Neural cell (in vitro differentiated cells): ENCODE results near the gene SH3TC1. TPM values are rescaled to one million over a fixed set of nuclear protein-coding genes. Genes with fewer than 3 reads are reported as not detected.

ENCODE experiments used
- H2AFZ ChIP-seq: fragments of 200-600, 300-800 bp; sonication (generic), shearing (Covaris generic); 2 replicates; pipeline ENCODE4 v1.6.0; 2014; ENCODE audit warnings: low read depth, mild to moderate bottlenecking, antibody characterized with exemption, low read length, moderate library complexity
- H3F3A ChIP-seq: fragments of 200-600 bp; shearing (Covaris generic); 2 replicates; pipeline ENCODE4 v1.6.1; 2016; ENCODE audit warnings: mild to moderate bottlenecking, moderate library complexity, mixed read lengths, antibody characterized with exemption, low read length; ENCODE audit not compliant: insufficient read depth, poor library complexity, severe bottlenecking
- H3K27ac ChIP-seq: fragments of 200-600, 300-800 bp; sonication (generic), shearing (Covaris generic); 2 replicates; pipeline ENCODE4 v1.5.1; 2014; ENCODE audit warnings: mild to moderate bottlenecking, low read length, moderate library complexity
- H3K27me3 ChIP-seq: fragments of 300-800, 200-600 bp; sonication (generic), shearing (Covaris generic); 2 replicates; pipeline ENCODE4 v1.6.0; 2014; ENCODE audit warnings: mild to moderate bottlenecking, low read depth, low read length, moderate library complexity; ENCODE audit not compliant: insufficient read depth
- H3K36me3 ChIP-seq: fragments of 300-800, 200-600 bp; sonication (generic), shearing (Covaris generic); 2 replicates; pipeline ENCODE4 v1.5.1; 2014; ENCODE audit warnings: mild to moderate bottlenecking, antibody characterized with exemption, low read length, moderate library complexity; ENCODE audit not compliant: insufficient read depth
- H3K4me2 ChIP-seq: fragments of 300-800, 200-600 bp; sonication (generic), shearing (Covaris generic); 2 replicates; pipeline ENCODE4 v1.6.0; 2014; ENCODE audit warnings: mild to moderate bottlenecking, low read length
- H3K4me3 ChIP-seq: fragments of 300-800, 200-600 bp; sonication (generic), shearing (Covaris generic); 2 replicates; pipeline ENCODE4 v1.5.1; 2014; ENCODE audit warnings: mild to moderate bottlenecking, low read length, moderate library complexity
- H3K79me2 ChIP-seq: fragments of 200-600 bp; shearing (Covaris generic); replicated peaks from 2 replicates; pipeline ENCODE4 v1.6.0; 2014; ENCODE audit warnings: mild to moderate bottlenecking, low read length, moderate library complexity; ENCODE audit not compliant: insufficient read depth
- H3K9ac ChIP-seq: fragments of 300-800, 200-600 bp; sonication (generic), shearing (Covaris generic); 2 replicates; pipeline ENCODE4 v1.6.1; 2016; ENCODE audit warnings: mild to moderate bottlenecking, low read length, mixed read lengths
- H3K9me2 ChIP-seq: fragments of 200-600 bp; shearing (Covaris generic); 2 replicates; pipeline ENCODE4 v1.6.1; 2016; ENCODE audit warnings: mild to moderate bottlenecking, low read length, mixed read lengths; ENCODE audit not compliant: insufficient read depth
- H3K9me3 ChIP-seq: fragments of 200-600, 300-800 bp; sonication (generic), shearing (Covaris generic); 2 replicates; pipeline ENCODE4 v1.6.1; 2016; ENCODE audit warnings: mild to moderate bottlenecking, mixed run types, low read length, moderate library complexity, mixed read lengths
- H4K20me1 ChIP-seq: fragments of 200-600 bp; shearing (Covaris generic); 2 replicates; pipeline ENCODE4 v1.6.1; 2016; ENCODE audit warnings: mild to moderate bottlenecking, mixed run types; ENCODE audit not compliant: insufficient read depth
- EZH2 ChIP-seq: fragments of 200-600, 300-800 bp; shearing (Covaris generic), sonication (generic); IDR thresholded peaks from 2 replicates; pipeline ENCODE4 v1.6.1; 2014; ENCODE audit warnings: antibody characterized with exemption, low read length, borderline replicate concordance, mild to moderate bottlenecking; ENCODE audit not compliant: insufficient read depth, poor library complexity, severe bottlenecking
- MXI1 ChIP-seq: fragments of 450-650 bp; conservative IDR thresholded peaks from 2 replicates; pipeline ENCODE4 v1.6.1; 2014; ENCODE audit warnings: antibody characterized with exemption, mild to moderate bottlenecking; ENCODE audit not compliant: poor library complexity, severe bottlenecking
- POLR2AphosphoS5 ChIP-seq: IDR thresholded peaks from 2 replicates; pipeline ENCODE4 v1.6.1; 2012
- RAD21 ChIP-seq: fragments of 450-650 bp; conservative IDR thresholded peaks from 2 replicates; pipeline ENCODE4 v1.6.1; 2014; ENCODE audit warnings: antibody characterized with exemption, mild to moderate bottlenecking, moderate library complexity
- SMC3 ChIP-seq: fragments of 450-650 bp; conservative IDR thresholded peaks from 2 replicates; pipeline ENCODE4 v1.6.1; 2014; ENCODE audit warnings: antibody characterized with exemption, mild to moderate bottlenecking, moderate library complexity; ENCODE audit not compliant: poor library complexity
- TAF1 ChIP-seq: IDR thresholded peaks from 2 replicates; pipeline ENCODE4 v1.6.1; 2012; ENCODE audit warnings: low read depth
- polyA plus RNA-seq: library from polyadenylated mRNA; depleted of rRNA; stranded (reverse); fragments of >200 nt; gene quantifications from 2 replicates; pipeline ENCODE4 v1.2.3, GENCODE V29; 2014
- TF ChIP-seq, protein P1 (sequence below): fragments of 450-650 bp; IDR thresholded peaks from 2 replicates; pipeline ENCODE4 v1.5.1; 2014; ENCODE audit warnings: antibody characterized with exemption, mild to moderate bottlenecking, moderate library complexity; ENCODE audit not compliant: poor library complexity, severe bottlenecking
- TF ChIP-seq, protein P2 (sequence below): IDR thresholded peaks from 2 replicates; pipeline ENCODE4 v1.6.1; 2012; ENCODE audit warnings: borderline replicate concordance

SH3TC1 gene
- polyA plus RNA-seq, 1 donor from 2014 or later: not detected

DNA sequence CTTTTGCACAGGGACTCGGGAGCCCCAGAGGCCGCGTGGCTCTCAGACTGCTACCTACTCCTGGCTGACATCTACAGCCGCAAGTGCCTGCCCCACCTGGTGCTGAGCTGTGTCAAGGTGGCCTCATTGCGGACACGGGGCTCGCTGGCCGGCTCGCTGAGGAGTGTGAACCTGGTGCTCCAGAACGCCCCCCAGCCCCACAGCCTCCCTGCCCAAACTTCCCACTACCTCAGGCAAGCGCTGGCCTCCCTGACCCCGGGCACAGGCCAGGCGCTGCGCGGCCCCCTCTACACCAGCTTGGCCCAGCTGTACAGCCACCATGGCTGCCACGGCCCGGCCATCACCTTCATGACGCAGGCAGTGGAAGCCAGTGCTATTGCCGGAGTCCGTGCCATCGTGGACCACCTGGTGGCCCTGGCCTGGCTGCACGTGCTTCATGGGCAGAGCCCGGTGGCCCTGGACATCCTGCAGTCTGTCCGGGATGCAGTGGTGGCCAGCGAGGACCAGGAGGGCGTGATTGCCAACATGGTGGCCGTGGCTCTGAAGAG, 28.8 kb downstream of the SH3TC1 start:
- Histone ChIP-seq H3K27me3 (no peaks in the 10 kb centered on the region), H3K9ac (no peak overlapping the region), H4K20me1 (no peaks in the 10 kb centered on the region), H3K36me3 (no peaks in the 10 kb centered on the region), H3K4me2 (no peak overlapping the region), H3F3A (no peaks in the 10 kb centered on the region), H3K79me2 (no peaks in the 10 kb centered on the region), H2AFZ (no peak overlapping the region), H3K4me3 (no peak overlapping the region), H3K27ac (no peak overlapping the region), H3K9me3 (no peaks in the 10 kb centered on the region), H3K9me2 (no peaks in the 10 kb centered on the region)
- TF ChIP-seq, protein P1, sequence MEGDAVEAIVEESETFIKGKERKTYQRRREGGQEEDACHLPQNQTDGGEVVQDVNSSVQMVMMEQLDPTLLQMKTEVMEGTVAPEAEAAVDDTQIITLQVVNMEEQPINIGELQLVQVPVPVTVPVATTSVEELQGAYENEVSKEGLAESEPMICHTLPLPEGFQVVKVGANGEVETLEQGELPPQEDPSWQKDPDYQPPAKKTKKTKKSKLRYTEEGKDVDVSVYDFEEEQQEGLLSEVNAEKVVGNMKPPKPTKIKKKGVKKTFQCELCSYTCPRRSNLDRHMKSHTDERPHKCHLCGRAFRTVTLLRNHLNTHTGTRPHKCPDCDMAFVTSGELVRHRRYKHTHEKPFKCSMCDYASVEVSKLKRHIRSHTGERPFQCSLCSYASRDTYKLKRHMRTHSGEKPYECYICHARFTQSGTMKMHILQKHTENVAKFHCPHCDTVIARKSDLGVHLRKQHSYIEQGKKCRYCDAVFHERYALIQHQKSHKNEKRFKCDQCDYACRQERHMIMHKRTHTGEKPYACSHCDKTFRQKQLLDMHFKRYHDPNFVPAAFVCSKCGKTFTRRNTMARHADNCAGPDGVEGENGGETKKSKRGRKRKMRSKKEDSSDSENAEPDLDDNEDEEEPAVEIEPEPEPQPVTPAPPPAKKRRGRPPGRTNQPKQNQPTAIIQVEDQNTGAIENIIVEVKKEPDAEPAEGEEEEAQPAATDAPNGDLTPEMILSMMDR: no peak
- TF ChIP-seq EZH2 (no peak), RAD21 (no peak), SMC3 (no peak)

DNA sequence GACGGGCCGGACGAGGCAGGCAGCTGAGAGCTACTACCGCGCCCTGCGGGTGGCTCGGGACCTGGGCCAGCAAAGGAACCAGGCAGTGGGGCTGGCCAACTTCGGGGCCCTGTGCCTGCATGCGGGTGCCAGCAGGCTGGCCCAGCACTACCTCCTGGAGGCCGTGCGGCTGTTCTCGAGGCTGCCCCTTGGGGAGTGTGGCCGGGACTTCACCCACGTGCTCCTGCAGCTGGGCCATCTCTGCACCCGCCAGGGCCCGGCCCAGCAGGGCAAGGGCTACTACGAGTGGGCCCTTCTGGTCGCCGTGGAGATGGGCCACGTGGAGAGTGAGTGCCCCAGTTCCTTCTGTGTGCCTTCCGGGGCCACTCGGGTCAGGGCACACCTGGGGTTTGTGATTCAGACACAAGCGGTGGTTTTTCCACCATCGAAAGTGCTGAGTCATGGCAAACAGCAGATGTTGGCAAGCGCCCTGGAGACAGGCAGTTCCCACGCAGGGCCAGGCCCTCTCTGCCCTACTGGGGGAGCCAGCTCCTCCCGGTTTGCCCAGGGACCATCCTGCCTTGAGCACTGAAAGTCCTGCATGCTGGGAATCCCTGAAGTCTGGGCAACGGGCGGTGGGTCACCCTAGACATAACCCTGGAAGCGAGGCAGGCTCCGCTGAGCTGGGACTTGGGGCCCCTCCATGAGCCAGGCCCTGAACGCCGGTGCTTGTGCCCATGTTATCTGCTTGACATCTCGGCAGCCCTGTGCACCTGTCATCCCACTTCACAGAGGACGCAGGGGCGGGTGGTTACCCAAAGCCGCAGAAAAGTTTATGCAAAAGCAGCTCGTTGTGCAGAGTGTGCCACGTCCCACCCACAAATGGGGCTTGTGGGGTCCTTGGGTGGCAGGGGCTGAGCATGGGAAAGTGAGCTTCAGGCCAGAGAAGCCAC, 29.5 kb downstream of the SH3TC1 start:
- no peak overlapping the region for H2AFZ ChIP-seq
- no peaks in the 10 kb centered on the region for H3K9me2 ChIP-seq
- H3K4me3 ChIP-seq: no peak overlapping the region
- TF ChIP-seq MXI1 (no peak), EZH2 (no peak), POLR2AphosphoS5 (no peak), TAF1 (no peak), RAD21 (no peak)
- TF ChIP-seq, protein P2, sequence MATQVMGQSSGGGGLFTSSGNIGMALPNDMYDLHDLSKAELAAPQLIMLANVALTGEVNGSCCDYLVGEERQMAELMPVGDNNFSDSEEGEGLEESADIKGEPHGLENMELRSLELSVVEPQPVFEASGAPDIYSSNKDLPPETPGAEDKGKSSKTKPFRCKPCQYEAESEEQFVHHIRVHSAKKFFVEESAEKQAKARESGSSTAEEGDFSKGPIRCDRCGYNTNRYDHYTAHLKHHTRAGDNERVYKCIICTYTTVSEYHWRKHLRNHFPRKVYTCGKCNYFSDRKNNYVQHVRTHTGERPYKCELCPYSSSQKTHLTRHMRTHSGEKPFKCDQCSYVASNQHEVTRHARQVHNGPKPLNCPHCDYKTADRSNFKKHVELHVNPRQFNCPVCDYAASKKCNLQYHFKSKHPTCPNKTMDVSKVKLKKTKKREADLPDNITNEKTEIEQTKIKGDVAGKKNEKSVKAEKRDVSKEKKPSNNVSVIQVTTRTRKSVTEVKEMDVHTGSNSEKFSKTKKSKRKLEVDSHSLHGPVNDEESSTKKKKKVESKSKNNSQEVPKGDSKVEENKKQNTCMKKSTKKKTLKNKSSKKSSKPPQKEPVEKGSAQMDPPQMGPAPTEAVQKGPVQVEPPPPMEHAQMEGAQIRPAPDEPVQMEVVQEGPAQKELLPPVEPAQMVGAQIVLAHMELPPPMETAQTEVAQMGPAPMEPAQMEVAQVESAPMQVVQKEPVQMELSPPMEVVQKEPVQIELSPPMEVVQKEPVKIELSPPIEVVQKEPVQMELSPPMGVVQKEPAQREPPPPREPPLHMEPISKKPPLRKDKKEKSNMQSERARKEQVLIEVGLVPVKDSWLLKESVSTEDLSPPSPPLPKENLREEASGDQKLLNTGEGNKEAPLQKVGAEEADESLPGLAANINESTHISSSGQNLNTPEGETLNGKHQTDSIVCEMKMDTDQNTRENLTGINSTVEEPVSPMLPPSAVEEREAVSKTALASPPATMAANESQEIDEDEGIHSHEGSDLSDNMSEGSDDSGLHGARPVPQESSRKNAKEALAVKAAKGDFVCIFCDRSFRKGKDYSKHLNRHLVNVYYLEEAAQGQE: no peak
- TF ChIP-seq, protein P1: no peak
- no peaks in the 10 kb centered on the region for H3K36me3 ChIP-seq
- no peaks in the 10 kb centered on the region for H3K9me3 ChIP-seq
- no peaks in the 10 kb centered on the region for H3K27me3 ChIP-seq
- H4K20me1 ChIP-seq: no peaks in the 10 kb centered on the region
- no peaks in the 10 kb centered on the region for H3K79me2 ChIP-seq
- no peak overlapping the region for H3K27ac ChIP-seq
- H3K4me2 ChIP-seq: no peak overlapping the region
- no peak overlapping the region for H3K9ac ChIP-seq
- H3F3A ChIP-seq: no peaks in the 10 kb centered on the region
